Nasal cavity respiratory epithelium epithelial cell of viscerocranial mucosa (primary cell): ENCODE data around the gene IGSF11. TPM values are rescaled to one million over a fixed set of nuclear protein-coding genes. Genes with fewer than 3 reads are reported as not detected.

Experiments used
- total RNA-seq: library from RNA; depleted of rRNA; stranded (reverse); fragments of >200 nt; gene quantifications from 2 replicates; pipeline ENCODE4 v1.2.3, GENCODE V29; 2014

The IGSF11 gene
- total RNA-seq: under 0.01 and 0.21 TPM in 2 replicates

GRCh38 chr3:119034256-119035013 is at the start of gene IGSF11:
Gene IGSF11, minus strand, starts transcription at chr3:119034846. Its CDS starts 264 bp downstream, at chr3:119034582.

Other genes with a start within 250 kb of the IGSF11 start
- gene TEX55, start 111.3 kb upstream of the IGSF11 start, total RNA-seq: not detected in 2 replicates
- 6.5 and 20.1 TPM in 2 replicates for gene UPK1B, start 138.8 kb upstream of the IGSF11 start, total RNA-seq
- 31.1 and 56.4 TPM in 2 replicates for gene B4GALT4, start 206.0 kb upstream of the IGSF11 start, total RNA-seq